Measurements from ENCODE around the gene CFD. TPM values are rescaled to one million over a fixed set of nuclear protein-coding genes. Genes with fewer than 3 reads are reported as not detected.

Gene CFD
- total and polyA plus RNA-seq, 10 of the 15 experiments (the other 5 are each of a cell fraction or from before 2014, with no cell fraction given), result 0.05 to 1.1 (median 0.38) TPM; not detected in 4

DNA sequence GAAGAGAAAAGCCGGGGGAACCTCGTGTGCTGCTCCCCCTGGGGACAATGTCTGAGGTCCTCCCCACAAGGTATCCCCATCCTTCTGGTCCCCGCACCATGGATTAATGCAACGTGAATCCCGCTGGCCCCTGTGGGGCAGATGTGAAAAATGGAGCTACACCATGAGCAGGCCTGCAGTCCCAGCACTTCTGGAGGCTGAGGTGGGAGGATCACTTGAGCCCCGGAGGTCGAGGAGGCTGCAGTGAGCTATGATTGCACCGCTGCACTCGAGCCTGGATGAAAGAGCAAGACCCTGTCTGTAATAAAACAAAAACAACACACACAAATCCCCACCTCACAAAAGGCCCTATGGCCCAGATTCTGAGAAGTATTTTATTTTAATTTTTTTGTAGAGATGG lies 1.2 kb upstream of the CFD start (continued):
- TF ChIP-seq, protein P1, sequence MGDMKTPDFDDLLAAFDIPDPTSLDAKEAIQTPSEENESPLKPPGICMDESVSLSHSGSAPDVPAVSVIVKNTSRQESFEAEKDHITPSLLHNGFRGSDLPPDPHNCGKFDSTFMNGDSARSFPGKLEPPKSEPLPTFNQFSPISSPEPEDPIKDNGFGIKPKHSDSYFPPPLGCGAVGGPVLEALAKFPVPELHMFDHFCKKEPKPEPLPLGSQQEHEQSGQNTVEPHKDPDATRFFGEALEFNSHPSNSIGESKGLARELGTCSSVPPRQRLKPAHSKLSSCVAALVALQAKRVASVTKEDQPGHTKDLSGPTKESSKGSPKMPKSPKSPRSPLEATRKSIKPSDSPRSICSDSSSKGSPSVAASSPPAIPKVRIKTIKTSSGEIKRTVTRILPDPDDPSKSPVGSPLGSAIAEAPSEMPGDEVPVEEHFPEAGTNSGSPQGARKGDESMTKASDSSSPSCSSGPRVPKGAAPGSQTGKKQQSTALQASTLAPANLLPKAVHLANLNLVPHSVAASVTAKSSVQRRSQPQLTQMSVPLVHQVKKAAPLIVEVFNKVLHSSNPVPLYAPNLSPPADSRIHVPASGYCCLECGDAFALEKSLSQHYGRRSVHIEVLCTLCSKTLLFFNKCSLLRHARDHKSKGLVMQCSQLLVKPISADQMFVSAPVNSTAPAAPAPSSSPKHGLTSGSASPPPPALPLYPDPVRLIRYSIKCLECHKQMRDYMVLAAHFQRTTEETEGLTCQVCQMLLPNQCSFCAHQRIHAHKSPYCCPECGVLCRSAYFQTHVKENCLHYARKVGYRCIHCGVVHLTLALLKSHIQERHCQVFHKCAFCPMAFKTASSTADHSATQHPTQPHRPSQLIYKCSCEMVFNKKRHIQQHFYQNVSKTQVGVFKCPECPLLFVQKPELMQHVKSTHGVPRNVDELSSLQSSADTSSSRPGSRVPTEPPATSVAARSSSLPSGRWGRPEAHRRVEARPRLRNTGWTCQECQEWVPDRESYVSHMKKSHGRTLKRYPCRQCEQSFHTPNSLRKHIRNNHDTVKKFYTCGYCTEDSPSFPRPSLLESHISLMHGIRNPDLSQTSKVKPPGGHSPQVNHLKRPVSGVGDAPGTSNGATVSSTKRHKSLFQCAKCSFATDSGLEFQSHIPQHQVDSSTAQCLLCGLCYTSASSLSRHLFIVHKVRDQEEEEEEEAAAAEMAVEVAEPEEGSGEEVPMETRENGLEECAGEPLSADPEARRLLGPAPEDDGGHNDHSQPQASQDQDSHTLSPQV (IDR thresholded peaks at IDR 0.05), result no peak
- TF ChIP-seq POU2F2 (IDR thresholded peaks at IDR 0.05; ENCODE audit: borderline replicate concordance, low read depth, low read length) (no peak), SRF (IDR thresholded peaks at IDR 0.05; ENCODE audit: low read depth in 2 of 2, low read length in 2 of 2) (no peak), BMI1 (IDR thresholded peaks at IDR 0.05; ENCODE audit: borderline replicate concordance) (no peak), CBX5 (IDR thresholded peaks at IDR 0.05; ENCODE audit: low read depth) (no peak), CREM (IDR thresholded peaks at IDR 0.05; ENCODE audit: low read depth) (no peak), BCL11A (IDR thresholded peaks at IDR 0.05; ENCODE audit: low read depth, low read length) (no peak)
- TF ChIP-seq, protein P2, sequence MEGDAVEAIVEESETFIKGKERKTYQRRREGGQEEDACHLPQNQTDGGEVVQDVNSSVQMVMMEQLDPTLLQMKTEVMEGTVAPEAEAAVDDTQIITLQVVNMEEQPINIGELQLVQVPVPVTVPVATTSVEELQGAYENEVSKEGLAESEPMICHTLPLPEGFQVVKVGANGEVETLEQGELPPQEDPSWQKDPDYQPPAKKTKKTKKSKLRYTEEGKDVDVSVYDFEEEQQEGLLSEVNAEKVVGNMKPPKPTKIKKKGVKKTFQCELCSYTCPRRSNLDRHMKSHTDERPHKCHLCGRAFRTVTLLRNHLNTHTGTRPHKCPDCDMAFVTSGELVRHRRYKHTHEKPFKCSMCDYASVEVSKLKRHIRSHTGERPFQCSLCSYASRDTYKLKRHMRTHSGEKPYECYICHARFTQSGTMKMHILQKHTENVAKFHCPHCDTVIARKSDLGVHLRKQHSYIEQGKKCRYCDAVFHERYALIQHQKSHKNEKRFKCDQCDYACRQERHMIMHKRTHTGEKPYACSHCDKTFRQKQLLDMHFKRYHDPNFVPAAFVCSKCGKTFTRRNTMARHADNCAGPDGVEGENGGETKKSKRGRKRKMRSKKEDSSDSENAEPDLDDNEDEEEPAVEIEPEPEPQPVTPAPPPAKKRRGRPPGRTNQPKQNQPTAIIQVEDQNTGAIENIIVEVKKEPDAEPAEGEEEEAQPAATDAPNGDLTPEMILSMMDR (IDR thresholded peaks at IDR 0.05 in 2 of 3, conservative IDR thresholded peaks at IDR 0.05 in 1 of 3; ENCODE audit: control insufficient read depth in 2 of 3, extremely low read depth in 1 of 3, insufficient read depth in 1 of 3, low read depth in 3 of 3, low read length in 3 of 3), result no peak
